ENCODE measurements around the gene KLF12.

KLF12 gene

GRCh38 chr13:74136084-74136658, 2.0 kb upstream of the KLF12 start:
- Histone ChIP-seq H3K4me2 (peak overlapping the region; percentile 83 to 97 (median 93)), H3K27me3 (no peaks in the 10 kb centered on the region), H3K4me1 (peaks cover 6 to 30% (median 22%) of the 10 kb centered on the region in 10 experiments; a peak in 17 of 20 replicates), H3K9me3 (replicated peaks in 1 of 11) (no peaks in the 10 kb centered on the region), H3K9ac (peak overlapping the region; percentile 82 to 93 (median 91)), H3K4me3 (peak overlapping the region; percentile 74 to 97 (median 91)), H4K20me1 (peaks cover 0 to 18% (median 5%) of the 10 kb centered on the region in 11 experiments; a peak in 8 of 22 replicates), H3K27ac (peak overlapping the region in 10 of 11 experiments; percentile 70 to 96 (median 92); a peak in 20 of 22 replicates), H3K36me3 (no peaks in the 10 kb centered on the region)
- no peak for TF ChIP-seq Cebpa-rat (IDR thresholded peaks at IDR 0.05)

- Histone ChIP-seq H3K4me2 (peak overlapping the region; percentile 83 to 97 (median 93)), H3K9me3 (replicated peaks in 1 of 11) (no peaks in the 10 kb centered on the region), H3K27me3 (no peaks in the 10 kb centered on the region), H3K4me1 (peaks cover 6 to 36% (median 28%) of the 10 kb centered on the region in 10 experiments; a peak in 18 of 20 replicates), H3K36me3 (no peaks in the 10 kb centered on the region), H3K4me3 (peak overlapping the region; percentile 74 to 97 (median 91)), H3K27ac (peak overlapping the region; percentile 45 to 96 (median 91); a peak in 21 of 22 replicates), H4K20me1 (peaks cover 0 to 24% (median 5%) of the 10 kb centered on the region in 11 experiments; a peak in 9 of 22 replicates), H3K9ac (peak overlapping the region; percentile 82 to 93 (median 91))
- no peak for TF ChIP-seq Cebpa-rat (IDR thresholded peaks at IDR 0.05)
Measured at GRCh38 chr13:74135326-74136083, 1.3 kb upstream of the KLF12 start.

- Histone ChIP-seq H3K4me1 (peaks cover 12 to 38% (median 33%) of the 10 kb centered on the region in 10 experiments), H3K36me3 (no peaks in the 10 kb centered on the region), H3K27me3 (no peaks in the 10 kb centered on the region), H3K27ac (peak overlapping the region; percentile 45 to 96 (median 91); a peak in 21 of 22 replicates), H4K20me1 (peaks cover 0 to 29% (median 5%) of the 10 kb centered on the region in 11 experiments; a peak in 9 of 22 replicates), H3K9me3 (replicated peaks in 1 of 11) (no peaks in the 10 kb centered on the region), H3K4me2 (peak overlapping the region; percentile 70 to 97 (median 92)), H3K4me3 (peak overlapping the region; percentile 74 to 97 (median 91)), H3K9ac (peak overlapping the region; percentile 82 to 93 (median 91))
- TF ChIP-seq Cebpa-rat (IDR thresholded peaks at IDR 0.05) = no peak
Measured at GRCh38 chr13:74134777-74135325, 647 bp upstream of the KLF12 start.

- no peaks in the 10 kb centered on the region for H3K27me3 ChIP-seq
- H3K4me2 ChIP-seq = peak overlapping the region; percentile 76 to 96 (median 89)
- peaks cover 0 to 5% (median 0%) of the 10 kb centered on the region in 11 experiments; a peak in 1 of 22 replicates for H3K36me3 ChIP-seq
- peak overlapping the region; percentile 11 to 96 (median 81); a peak in 20 of 22 replicates for H3K27ac ChIP-seq
- H3K9ac ChIP-seq = peak overlapping the region; percentile 73 to 93 (median 87)
- peak overlapping the region; percentile 74 to 97 (median 87) for H3K4me3 ChIP-seq
- H3K9me3 ChIP-seq (replicated peaks in 1 of 11) = peaks cover 0 to 3% (median 0%) of the 10 kb centered on the region in 11 experiments; a peak in 1 of 22 replicates
- TF ChIP-seq Cebpa-rat (IDR thresholded peaks at IDR 0.05) = no peak
- H4K20me1 ChIP-seq = peaks cover 0 to 34% (median 5%) of the 10 kb centered on the region in 11 experiments; a peak in 9 of 22 replicates
- peaks cover 18 to 43% (median 36%) of the 10 kb centered on the region in 10 experiments for H3K4me1 ChIP-seq
Measured at GRCh38 chr13:74133657-74134201, 475 bp downstream of the KLF12 start.

- Histone ChIP-seq H3K27ac (peak overlapping the region; percentile 11 to 96 (median 81); a peak in 20 of 22 replicates), H3K36me3 (peaks cover 0 to 5% (median 0%) of the 10 kb centered on the region in 11 experiments; a peak in 1 of 22 replicates), H3K4me1 (peaks cover 18 to 43% (median 36%) of the 10 kb centered on the region in 10 experiments), H3K4me2 (peak overlapping the region; percentile 76 to 96 (median 89)), H3K9me3 (replicated peaks in 1 of 11) (peaks cover 0 to 3% (median 0%) of the 10 kb centered on the region in 11 experiments; a peak in 1 of 22 replicates), H3K27me3 (no peaks in the 10 kb centered on the region), H3K4me3 (peak overlapping the region; percentile 74 to 97 (median 87)), H4K20me1 (peaks cover 0 to 34% (median 5%) of the 10 kb centered on the region in 11 experiments; a peak in 9 of 22 replicates), H3K9ac (peak overlapping the region; percentile 73 to 93 (median 87))
- no peak for TF ChIP-seq Cebpa-rat (IDR thresholded peaks at IDR 0.05)
Measured at GRCh38 chr13:74132776-74133656, 1.2 kb downstream of the KLF12 start.

- Histone ChIP-seq H3K4me1 (peaks cover 18 to 43% (median 36%) of the 10 kb centered on the region in 10 experiments), H3K27ac (peak overlapping the region in 9 of 11 experiments; percentile 77 to 96 (median 82); a peak in 18 of 22 replicates), H3K4me3 (peak overlapping the region; percentile 74 to 97 (median 87)), H4K20me1 (peaks cover 0 to 37% (median 5%) of the 10 kb centered on the region in 11 experiments; a peak in 9 of 22 replicates), H3K36me3 (peaks cover 0 to 5% (median 0%) of the 10 kb centered on the region in 11 experiments; a peak in 1 of 22 replicates), H3K27me3 (no peaks in the 10 kb centered on the region), H3K9me3 (replicated peaks in 1 of 11) (peaks cover 0 to 3% (median 0%) of the 10 kb centered on the region in 11 experiments; a peak in 1 of 22 replicates), H3K4me2 (peak overlapping the region; percentile 76 to 96 (median 89)), H3K9ac (peak overlapping the region in 10 of 11 experiments; percentile 75 to 93 (median 87); a peak in 20 of 22 replicates)
- no peak for TF ChIP-seq Cebpa-rat (IDR thresholded peaks at IDR 0.05)
Measured at GRCh38 chr13:74132152-74132775, 1.9 kb downstream of the KLF12 start.

GRCh38 chr13:74131227-74131626, 3.0 kb downstream of the KLF12 start:
- TF ChIP-seq Cebpa-rat (IDR thresholded peaks at IDR 0.05) = no peak
- Histone ChIP-seq H3K27ac (no peak overlapping the region), H3K27me3 (no peaks in the 10 kb centered on the region), H3K4me2 (peak overlapping the region in 8 of 11 experiments; percentile 1 to 96 (median 78); a peak in 12 of 22 replicates), H3K4me3 (no peak overlapping the region), H3K36me3 (peaks cover 0 to 5% (median 0%) of the 10 kb centered on the region in 11 experiments; a peak in 1 of 22 replicates), H3K9ac (no peak overlapping the region), H3K4me1 (peaks cover 13 to 35% (median 27%) of the 10 kb centered on the region in 10 experiments), H4K20me1 (peaks cover 0 to 45% (median 5%) of the 10 kb centered on the region in 11 experiments; a peak in 10 of 22 replicates), H3K9me3 (replicated peaks in 1 of 11) (peaks cover 0 to 4% (median 0%) of the 10 kb centered on the region in 11 experiments; a peak in 1 of 22 replicates)

All from BLaER1 treated with 17β-estradiol and CSF1 and Interleukin-3, amounts not matched to agents 10 nM and 100 nM (cell line).